ENCODE results near the gene RFXANK. TPM values are rescaled to one million over a fixed set of nuclear protein-coding genes. Genes with fewer than 3 reads are reported as not detected.

RFXANK gene
- total and polyA plus RNA-seq, 4 donors: 8.9 to 27.8 (median 19.0) TPM

- Histone ChIP-seq H3K4me3 (ENCODE audit: low read depth in 1 of 3, low read length in 3 of 3) (no peak overlapping the region), H3K27ac (ENCODE audit: low read depth in 1 of 2, low read length in 2 of 2) (no peak overlapping the region)
- WGBS: 81% methylated on average over 13 of the region's 13 CpGs
These were observed 39.2 kb upstream of the RFXANK start for GRCh38 chr19:19152668-19153384.

More at GRCh38 chr19:19152668-19153384, 39.2 kb upstream of the RFXANK start:
- H3K4me1 ChIP-seq (ENCODE audit: control insufficient read depth in 4 of 4, insufficient read depth in 4 of 4, low read length in 3 of 4): no peaks in the 10 kb centered on the region
- peaks cover 0 to 10% (median 5%) of the 10 kb centered on the region in 4 donors for H3K36me3 ChIP-seq (ENCODE audit: control insufficient read depth in 4 of 4, insufficient read depth in 3 of 4, low read depth in 1 of 4, low read length in 3 of 4)
- no peaks in the 10 kb centered on the region for H3K9me3 ChIP-seq (ENCODE audit: control insufficient read depth in 4 of 4, low read length in 3 of 4)
- TF ChIP-seq HNF4A (conservative IDR thresholded peaks at IDR 0.05) (no peak), FOXA1 (IDR thresholded peaks at IDR 0.05) (no peak), CTCF (IDR thresholded peaks at IDR 0.05; ENCODE audit: low read depth, low read length, missing input control) (no peak), MAX (IDR thresholded peaks at IDR 0.05) (no peak), RAD21 (IDR thresholded peaks at IDR 0.05) (no peak), GABPA (IDR thresholded peaks at IDR 0.05 in 1 of 2, conservative IDR thresholded peaks at IDR 0.05 in 1 of 2) (no peak), EGR1 (IDR thresholded peaks at IDR 0.05; ENCODE audit: low read depth in 2 of 2) (no peak), REST (IDR thresholded peaks at IDR 0.05) (no peak), HNF4G (IDR thresholded peaks at IDR 0.05) (no peak), NR2F2 (IDR thresholded peaks at IDR 0.05) (no peak), YY1 (IDR thresholded peaks at IDR 0.05) (no peak), SP1 (IDR thresholded peaks at IDR 0.05) (no peak), FOXA2 (IDR thresholded peaks at IDR 0.05) (no peak), ATF3 (IDR thresholded peaks at IDR 0.05) (no peak), RXRA (IDR thresholded peaks at IDR 0.05) (no peak), ZBTB33 (IDR thresholded peaks at IDR 0.05) (no peak), JUND (IDR thresholded peaks at IDR 0.05) (no peak), TAF1 (conservative IDR thresholded peaks at IDR 0.05) (no peak)
- H3K9ac ChIP-seq (ENCODE audit: low read depth in 1 of 2, low read length in 2 of 2): no peak overlapping the region
- DNase-seq (ENCODE audit: low spot score): no peak
- no peaks in the 10 kb centered on the region for H3K27me3 ChIP-seq (ENCODE audit: control insufficient read depth in 4 of 4, insufficient read depth in 4 of 4, low read length in 3 of 4)
